PC-9 (cell line): ENCODE measurements around the gene SCARB1.

Source experiments
- CTCF ChIP-seq: fragments of 200-600 bp; sonication (generic); conservative IDR thresholded peaks from 2 replicates; pipeline ENCODE4 v1.6.1; 2017; ENCODE audit warnings: mixed run types, antibody characterized with exemption, mild to moderate bottlenecking, moderate library complexity
- EZH2 ChIP-seq: fragments of 200-600 bp; sonication (generic); IDR thresholded peaks from 2 replicates; pipeline ENCODE4 v1.8.0; 2017; ENCODE audit warnings: antibody characterized with exemption, low read depth

- TF ChIP-seq EZH2 (no peak), CTCF (no peak)
Measured at GRCh38 chr12:124852329-124852831, 11.3 kb downstream of the SCARB1 start.
